NCI-H345 treated with DMSO at 0.1 percent for 48 hours (cell line): ENCODE data around the gene NDNF.

ENCODE experiments used
- DNase-seq: peaks from one replicate; lab custom pipeline; 2025; ENCODE audit not compliant: unreplicated experiment; lab: John Stamatoyannopoulos, UW

Gene NDNF

DNA sequence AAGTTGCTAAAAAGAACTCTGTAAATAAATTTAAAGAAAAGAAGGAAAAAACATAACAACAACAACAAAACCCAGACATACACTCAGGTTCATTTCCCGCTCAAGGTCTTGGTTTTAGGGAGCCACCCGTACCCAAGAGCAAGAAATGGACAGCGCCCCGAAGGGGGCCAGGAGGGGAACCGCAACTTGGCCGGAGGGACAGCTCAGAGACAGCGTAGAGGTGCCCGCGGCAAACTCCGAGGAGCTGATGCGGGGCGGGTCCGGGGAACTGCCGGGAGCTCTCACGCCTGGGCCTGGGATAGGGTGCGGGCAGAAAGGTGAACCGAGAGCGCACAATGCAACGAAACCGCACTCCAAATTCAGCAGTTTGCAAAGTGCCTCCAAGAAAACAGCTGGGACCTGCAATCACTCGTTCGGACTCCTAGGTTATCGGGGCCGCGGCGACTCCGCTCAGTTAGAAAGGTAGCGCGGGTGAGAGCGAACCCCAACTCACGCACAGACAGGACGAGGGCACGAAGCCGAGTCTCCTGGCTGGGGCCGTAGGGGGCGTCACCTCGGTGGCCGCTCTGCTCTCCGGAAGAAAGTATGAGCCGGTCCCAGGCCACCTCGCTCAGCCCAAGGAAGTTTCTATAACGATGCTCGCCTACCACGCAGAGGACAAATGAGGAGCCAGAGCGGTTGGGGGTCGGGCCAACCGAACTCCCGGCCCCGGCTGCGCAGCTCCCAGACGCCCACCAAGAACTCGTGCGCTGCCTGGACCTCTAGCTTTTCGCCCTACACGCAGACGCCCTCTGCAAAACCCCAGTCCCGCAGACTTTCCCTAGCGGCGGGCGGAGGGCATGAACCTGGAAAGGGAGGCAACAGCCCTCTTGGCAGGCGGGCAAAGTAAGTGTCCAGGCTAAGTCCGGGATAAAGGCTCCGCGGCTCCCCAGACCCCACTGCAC, 1.4 kb downstream of the NDNF start:
- no peak for DNase-seq

DNA sequence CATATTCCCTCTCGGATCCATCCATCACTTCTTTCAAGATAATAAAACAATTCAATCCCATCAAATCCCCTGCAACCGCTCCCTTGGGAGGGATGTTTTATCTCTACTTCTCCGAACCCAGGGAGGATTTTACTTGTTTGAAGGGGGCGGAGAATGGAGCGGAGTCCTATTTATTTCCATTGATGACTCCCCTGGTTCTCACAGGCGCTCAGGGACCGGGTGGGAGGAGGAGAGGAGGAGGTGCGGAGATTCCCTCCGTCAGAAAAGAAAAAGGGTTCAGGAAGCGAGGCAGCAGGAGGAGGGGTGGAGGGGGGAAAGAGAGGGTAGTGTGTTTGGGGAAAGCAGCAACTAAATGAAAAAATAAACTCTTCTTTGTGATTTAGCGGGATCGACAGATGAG, 2.1 kb downstream of the NDNF start:
- no peak for DNase-seq

DNA sequence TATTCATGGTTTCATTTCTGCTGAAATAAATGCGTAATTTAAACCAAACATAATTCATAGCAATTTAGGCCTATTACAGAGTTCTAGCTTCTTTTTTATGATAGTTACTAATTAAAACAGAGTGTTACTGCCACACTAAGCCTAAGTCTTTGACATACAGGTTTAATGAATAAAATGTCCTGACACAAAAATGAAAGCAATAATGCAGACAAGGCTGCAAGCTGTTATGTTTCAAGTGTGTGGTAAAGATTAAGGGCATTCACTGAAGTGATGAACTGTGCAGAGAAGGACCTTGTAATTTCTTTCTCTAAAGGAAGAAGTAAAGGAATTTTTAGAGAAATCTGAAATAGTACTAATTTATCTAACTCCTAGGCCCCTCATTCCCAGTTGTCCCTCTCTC, 2.9 kb downstream of the NDNF start:
- DNase-seq: no peak

DNA sequence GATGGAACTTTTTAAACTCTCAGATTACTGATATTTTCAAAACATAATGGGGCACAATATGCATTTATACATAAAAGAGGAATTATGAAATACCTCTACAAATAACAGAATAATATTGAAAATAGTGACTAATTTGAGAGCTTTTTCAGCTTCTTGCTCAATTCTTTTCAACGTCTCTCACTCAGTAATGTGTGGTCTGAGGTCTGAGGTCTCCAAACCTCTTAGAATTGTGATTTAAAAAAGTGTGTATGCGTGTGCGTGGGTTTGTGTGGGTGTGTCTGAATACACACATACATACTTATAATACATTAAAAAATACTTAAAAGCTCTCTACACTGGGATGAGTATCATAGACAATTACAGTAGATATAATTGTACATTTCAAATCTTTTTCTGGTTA, 7.9 kb downstream of the NDNF start:
- no peak for DNase-seq

DNA sequence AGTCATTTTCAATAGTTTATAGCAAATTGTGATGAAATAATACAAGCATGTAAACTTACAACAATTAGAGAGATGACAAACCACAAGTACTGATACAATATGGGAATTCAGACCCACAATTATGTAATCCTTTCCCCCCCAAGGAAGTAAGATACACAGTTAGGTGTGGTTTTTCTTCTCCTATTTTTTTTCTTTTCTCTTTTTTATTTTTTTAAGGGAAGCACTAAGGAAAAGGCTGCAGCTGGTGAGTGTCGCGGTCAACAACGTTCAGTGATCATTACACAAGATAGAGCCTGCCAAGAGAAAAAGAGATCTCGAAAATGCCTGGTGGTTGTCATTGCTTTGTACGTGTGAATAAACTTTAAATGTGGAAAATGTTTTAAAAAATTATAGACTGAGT, 9.8 kb downstream of the NDNF start:
- no peak for DNase-seq

DNA sequence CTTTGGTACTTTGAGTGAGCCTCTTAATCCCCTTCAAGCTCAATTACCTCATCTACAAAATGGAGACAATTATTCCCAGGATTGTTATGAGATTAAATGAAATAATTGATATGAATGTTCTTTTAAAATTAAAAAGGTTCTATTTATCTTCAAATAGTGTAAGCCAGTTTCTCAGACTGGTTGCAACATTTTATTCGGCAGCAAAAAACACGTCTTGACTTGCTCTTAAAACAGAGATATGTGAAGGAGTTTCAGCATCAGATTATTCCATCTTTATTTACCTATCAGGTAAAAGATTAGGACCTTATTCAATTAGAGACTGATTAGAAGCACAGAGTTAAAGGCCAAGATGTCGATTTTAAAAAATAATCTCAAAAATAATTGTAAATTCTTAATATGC, 10.5 kb downstream of the NDNF start:
- DNase-seq: no peak

DNA sequence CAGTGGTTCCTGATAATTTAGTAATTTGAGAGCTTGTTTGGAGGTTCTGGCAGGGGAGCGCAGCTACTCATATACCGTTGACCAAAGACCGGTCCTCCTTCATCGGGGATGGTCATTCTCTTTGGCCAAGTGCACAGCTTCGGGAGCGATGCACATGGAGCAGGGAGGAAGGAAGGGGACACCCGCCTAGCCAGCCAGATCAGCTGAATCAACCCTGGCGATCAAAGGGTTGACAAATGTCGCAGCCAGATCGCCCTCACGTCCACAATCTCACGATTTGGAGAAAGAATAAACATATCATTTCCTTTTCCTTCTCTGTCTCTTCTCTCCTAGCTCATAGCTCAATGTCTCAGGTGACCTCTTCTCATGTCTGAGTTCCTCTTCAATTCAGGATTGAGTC, 11.1 kb downstream of the NDNF start:
- no peak for DNase-seq

DNA sequence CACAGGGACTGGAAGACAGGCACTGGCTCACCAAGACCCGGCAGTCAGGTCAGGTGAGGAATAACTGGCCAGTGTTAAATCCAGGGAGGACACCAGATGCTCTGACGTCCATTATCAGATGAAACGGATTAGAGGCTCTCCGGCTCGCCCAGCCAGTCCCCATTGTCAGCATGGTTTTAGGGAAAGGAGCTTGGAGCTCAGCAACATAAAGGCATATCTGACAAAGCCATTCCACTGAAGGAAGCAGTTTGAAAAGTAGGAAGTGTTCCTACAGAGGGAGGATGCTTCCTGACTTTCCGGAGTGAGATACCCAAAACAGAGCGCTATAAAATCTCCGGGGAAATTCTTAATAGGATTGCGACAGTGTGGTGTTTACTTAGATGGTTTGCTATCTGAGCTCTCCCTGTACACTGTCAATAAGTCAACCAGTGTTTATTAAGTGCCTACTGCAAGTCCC, 14.8 kb downstream of the NDNF start:
- DNase-seq: no peak

DNA sequence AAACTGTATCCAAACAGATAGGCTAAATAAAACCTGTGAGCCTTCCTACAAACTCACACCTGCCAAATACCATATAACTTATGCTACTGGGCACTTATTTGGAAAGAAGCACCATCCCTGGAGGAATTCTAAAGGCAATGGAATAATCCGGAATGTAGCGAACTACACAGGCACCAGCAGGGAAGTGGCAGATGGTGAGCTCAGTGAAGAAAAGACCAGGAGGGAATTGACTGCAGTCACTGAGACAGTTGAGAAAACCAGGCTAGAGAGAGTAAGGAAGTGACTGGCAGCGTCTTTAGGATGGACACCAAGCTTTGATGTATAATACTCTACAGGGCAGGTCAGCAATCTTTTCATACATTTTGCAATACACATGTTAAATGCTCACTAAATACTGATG, 16.3 kb downstream of the NDNF start:
- DNase-seq: no peak

DNA sequence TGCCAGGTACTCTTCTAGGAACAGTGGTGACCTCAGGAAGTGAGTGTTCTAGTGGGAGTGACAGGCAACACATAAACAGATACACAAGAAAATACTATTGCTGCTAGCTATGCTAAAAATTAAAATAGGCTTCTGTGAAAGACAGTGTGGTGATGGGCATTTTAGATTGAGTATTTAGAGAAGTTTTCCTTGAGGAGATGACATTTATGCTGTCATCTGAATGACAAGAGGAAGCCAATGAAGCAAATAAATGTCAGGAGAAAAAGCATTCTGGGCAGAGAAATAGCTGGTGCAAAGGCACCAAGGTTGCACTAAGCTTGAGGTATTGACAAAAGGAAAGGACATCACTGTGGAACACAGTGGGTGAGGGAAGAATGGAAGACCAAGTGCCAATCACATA, 18.0 kb downstream of the NDNF start:
- DNase-seq: no peak

DNA sequence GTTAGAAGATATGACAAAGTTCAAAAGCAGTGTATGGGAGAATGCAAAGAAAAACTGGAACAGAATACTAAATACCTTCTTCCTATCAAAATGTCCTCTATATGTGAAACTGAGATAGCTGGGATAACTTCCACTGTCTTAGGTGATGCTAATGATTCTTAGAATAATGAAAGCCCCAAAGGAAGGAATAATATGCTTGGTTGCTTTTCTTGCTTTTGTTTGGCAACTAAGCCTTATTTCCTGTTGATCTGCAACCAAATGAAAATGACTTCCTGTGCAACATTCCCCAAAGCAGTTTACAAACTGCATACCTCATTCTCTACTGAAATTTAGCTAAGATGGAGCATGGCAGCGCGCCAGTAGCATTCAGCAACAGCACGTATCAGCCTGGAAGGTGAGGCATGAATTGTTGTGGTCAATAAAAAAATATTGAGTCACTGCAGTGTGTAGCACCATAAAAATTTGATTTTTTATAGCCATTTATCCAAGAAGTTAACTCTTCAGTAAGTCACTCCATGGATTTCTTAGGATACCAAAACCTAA, 18.7 kb downstream of the NDNF start:
- no peak for DNase-seq

DNA sequence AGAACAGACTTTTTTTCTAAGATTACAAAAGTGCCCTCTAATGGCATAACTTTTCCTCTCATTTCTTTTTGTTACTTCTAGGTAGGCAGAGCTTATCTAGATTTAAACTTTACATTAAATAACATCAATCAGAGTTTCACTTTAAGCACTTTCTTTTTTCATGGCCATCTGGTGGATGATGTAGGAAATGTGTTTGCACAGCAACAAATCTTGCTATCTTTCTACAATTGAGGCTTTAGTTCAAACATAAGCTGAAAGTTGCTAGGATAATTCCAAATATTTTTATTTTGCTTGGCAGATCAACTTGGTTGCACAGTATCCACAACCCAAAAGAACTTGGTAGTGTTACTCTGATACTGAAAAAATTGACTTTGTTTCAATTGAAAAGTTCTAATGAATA, 22.0 kb downstream of the NDNF start:
- no peak for DNase-seq

DNA sequence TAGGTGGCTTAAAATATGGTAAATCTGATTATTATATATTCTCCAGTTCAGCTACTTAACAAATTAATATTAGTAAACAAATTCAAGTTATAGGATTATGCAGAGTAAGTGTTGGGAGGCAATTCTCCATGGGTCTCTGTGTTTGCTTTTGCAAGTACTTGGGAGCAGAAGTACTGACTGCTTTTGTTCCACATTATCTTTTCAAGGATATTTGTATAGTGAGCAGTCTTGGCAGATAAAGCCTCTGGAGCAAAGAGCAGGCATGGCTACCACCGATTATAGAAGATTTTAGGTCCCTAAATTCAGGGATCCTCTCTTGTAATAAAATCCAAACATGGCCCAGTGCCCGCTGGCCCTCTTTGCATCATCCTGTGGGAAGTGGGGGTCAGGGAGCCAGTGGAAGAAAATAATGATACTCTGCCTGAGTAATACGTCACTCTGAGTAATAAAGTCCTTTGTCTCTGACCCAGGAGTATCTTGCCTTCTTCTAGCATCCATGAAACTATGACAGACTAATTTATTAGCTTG, 23.2 kb downstream of the NDNF start:
- no peak for DNase-seq

DNA sequence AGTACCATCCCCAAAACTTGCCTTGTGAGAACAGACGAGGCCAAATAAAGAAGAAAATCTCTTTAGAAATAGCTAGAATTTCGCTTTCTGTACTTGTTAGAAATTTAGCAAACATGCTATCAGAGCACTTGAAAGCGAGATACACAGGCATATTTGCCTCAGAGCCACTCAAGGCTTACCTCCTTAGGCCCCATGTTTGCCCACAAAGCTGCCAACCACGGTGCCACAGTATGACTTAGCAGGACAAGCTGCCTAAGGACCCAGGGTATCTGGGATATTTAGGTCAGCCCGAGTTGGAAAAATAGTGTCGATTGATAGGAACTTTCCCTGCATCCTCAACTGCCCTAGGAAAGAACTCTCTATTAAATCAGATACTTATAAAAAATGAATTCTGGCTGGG, 24.2 kb downstream of the NDNF start:
- no peak for DNase-seq

DNA sequence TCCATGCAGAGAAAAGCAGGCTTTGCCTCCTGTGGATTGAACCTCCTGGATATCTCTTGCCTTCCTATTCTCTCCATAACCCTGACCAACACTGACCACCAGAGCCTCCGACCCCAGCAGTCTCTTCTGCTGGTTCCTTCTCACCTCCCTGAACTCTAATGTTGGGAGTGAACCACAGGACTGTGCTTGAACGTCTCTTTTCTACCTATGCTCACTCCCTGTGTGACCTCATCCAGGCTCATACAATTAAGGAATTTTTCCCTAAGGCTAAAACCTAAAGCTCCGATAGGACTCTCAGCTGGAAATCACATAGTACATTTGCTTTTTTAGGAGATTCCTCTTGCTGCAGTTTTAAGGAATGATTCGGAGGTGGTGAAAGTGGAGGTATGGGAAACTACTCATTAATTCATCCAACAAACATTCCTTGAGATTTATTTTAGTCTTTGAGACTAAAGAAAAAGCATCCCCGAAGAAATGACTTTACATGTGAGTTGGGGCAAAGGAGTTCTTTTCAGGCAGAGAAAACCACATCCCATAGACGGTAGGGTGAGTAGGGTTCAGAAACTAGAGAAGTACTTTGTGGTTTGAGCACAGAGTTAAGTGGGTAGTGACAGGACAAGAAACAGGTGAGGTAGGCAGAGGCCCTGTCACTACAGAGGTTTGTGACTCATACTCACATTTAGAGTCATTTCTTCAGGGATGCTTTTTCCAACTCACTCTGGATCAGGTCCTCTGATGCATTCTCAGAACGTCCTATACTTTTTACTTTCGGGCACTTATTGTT, 30.8 kb downstream of the NDNF start:
- no peak for DNase-seq

DNA sequence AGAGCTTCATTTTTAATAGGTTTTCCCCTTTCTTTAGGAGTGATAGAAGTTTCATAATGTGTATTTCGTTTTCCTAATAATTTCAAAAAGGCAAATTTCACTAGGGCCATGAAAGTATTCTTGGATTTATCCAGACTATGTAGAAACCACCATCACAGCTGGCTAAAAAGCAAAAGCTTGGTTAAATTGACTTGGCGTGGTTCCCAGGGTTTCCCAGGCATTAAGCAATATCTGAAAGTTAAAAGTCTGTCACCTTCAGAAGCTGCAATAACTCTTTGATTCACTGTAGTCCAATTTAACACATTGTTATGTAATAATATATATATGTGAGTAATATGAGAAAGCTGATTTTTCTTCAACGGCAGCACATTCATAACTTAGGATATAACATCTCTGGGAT, 38.3 kb downstream of the NDNF start:
- no peak for DNase-seq

DNA sequence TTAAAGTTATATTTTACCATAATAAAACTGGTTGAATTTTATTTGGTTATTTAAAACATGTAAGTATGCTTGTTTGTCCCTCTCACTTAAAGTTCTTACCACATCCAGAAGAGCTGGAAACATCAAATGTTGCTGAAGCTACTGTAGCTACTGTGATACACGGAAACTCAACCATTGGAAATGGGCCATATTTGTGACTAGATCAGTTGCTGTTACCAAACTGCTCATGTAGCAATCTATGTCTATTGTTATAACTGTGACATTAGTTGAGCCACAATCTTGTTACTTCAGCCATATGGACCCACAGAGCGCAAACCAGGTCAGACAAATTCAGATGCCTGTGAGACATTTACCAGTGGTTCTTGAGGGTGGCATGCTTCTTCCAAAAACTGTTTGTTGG, 41.6 kb downstream of the NDNF start:
- DNase-seq: no peak

DNA sequence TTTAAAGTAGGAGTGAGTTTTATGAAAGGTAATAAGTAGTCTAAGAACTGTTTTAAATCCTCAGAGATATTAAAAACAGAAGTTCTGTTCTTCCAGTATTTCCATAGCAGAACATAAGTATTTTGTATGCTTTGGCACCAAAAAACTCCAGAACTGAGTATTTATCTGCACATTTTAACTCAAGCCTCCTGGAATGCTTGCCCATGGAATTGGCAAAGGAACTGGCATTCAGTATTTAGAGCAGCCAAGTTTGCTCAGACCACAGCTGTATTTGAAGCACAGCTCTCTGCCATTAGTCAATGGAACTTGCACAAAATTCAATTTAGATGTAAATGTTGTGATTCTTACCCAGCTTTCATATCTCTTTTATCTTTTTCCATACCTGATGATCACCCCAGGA, 42.2 kb downstream of the NDNF start:
- no peak for DNase-seq

DNA sequence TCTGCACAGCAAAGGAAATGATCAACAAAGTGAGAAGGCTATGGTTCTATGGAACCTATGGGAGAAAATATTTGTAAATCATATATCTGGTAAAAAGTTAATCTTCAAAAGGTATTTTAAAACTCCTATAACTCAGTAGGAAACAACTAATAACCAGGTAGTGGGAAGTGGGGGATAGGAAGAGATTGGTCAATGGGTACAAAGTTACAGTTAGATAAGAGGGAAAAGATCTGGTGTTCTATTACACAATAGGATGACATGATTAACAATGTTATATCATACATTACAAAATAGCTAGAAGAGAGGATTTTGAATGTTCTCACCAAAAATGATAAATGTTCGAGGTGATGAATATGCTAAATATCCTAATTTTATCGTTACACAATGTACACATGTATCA, 46.3 kb downstream of the NDNF start:
- DNase-seq: no peak

DNA sequence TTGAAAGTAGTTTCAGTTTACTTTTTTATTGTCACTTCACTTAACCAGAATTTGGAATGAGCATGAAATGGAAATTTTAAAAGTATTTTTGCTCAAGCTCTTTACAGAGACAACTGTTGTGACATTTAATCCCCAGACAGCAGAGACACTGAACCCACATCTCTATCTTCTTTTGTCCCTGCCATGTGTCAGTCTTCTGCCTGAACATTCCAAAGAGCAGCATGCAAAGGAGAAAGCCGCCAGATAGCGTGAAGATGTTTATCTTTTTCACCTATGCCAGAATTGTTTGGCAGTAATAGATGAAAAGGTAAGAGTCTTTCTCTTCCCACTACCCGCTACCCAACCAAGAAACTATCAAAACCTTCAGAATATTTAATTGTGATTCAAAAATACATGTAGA, 46.8 kb downstream of the NDNF start:
- no peak for DNase-seq

DNA sequence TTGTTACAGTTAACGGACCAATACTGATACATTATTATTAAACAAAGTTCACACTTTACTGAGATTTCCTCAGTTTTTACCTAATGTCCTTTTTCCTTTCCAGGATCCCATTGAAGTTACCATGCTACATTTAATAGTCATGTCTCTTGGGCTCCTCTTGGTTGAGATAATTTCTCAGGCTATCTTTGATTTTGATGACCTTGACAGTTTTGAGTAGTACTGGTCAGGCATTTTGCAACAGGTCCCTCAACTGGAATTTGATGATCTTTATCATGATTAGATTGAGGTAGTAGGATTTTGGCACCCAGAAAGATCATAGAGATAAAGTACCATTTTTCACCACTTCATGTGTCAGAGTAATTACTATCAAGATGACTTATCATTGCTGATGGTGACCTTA, 53.8 kb downstream of the NDNF start:
- no peak for DNase-seq

DNA sequence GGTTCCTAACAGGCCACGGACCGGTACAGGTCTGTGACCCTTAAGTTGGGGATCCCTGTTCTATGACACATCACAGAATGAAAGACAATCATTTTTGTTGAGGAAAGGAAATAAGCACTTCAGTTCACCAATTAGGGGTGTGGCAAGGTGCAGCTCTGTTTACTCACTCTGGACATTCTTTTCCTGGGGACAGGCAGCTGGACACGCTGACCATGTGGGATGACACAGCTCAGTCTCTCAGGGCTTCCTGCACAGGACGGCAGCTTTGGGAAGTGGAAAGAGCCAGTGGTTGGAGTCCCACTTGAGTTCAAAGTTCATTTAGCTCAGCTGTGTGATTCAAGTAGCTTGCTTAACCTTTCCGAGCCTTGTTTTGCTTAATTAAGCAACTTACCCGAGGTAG, 55.7 kb downstream of the NDNF start:
- DNase-seq: no peak
